ENCODE data around the gene DDX1. TPM values are rescaled to one million over a fixed set of nuclear protein-coding genes. Genes with fewer than 3 reads are reported as not detected.

The DDX1 gene
- total RNA-seq, 1 experiment from 2014 or later, result 106 TPM

DNA sequence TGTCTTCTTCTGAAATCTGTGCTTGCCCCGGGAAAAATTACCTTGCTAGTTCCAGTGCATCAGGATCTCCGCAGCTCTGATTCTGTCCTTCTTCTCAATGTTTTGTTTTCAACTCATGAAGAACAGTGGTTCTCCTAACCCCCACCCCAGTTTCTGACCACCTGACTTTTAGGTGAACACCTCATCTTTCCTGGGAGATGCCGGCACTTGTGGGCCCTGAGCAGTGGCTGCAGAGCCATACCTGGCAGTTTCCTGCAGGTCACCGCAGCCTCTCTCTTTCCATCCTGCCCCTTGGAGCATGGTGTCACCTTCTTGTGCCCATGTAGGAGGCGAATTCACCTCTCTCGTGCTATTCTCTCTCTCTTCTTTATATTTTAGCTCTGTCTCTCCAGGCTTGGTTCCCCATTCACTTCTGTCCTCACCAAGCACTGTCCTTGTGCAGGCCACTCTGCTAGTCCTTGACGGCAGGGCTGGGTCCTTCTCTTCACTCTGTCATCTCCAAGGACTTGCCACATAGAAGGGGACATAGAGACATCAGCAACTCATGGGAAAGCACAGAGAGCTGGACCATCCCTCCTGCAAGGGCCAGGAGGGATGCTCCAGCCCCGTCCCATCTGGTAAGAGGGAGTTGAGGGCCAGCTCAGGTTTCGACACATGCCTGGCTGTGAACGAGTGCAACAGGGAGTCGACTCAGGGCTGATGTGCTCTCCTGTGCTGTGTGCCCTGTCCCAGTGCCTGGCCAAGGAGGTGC lies 59.1 kb downstream of the DDX1 start:
- CTCF ChIA-PET, result no interaction called here
- H3K27me3 Mint-ChIP-seq (ENCODE audit: unreplicated experiment), result peaks cover 73% of the 10 kb centered on the region
- intact Hi-C loops (cut with micrococcal nuclease; ENCODE audit: unreplicated experiment), result no loop called here

DNA sequence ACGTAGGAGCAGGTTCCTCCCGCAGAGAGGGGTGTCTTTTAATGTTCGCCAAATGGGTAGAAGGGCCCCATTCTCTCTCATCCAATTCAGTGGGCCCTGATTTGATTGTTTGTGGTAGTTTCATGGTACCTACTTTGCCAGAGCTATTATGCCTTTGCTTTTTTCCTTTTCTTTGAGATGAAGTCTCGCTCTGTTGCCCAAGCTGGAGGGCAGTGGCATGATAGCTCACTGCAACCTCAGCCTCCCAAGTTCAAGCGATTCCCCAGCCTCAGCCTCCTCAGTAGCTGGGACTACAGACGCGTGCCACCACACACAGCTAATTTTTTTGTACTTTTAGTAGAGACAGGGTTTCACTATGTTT lies 59.7 kb downstream of the DDX1 start:
- peaks cover 79% of the 10 kb centered on the region for H3K27me3 Mint-ChIP-seq (ENCODE audit: unreplicated experiment)

More for the DNA sequence above, 59.1 kb downstream of the DDX1 start:
- H3K9me3 Mint-ChIP-seq (ENCODE audit: low read depth, unreplicated experiment), result no peaks in the 10 kb centered on the region
- H3K36me3 Mint-ChIP-seq (ENCODE audit: insufficient read depth, unreplicated experiment), result no peaks in the 10 kb centered on the region
- no peak overlapping the region for H3K27ac Mint-ChIP-seq (ENCODE audit: unreplicated experiment)
- no peak overlapping the region for H3K4me3 Mint-ChIP-seq (ENCODE audit: low read depth, unreplicated experiment)
- BruUV-seq (replicated peaks), result no TSS peak
- no peak for DNase-seq
- TF ChIP-seq, protein P1, sequence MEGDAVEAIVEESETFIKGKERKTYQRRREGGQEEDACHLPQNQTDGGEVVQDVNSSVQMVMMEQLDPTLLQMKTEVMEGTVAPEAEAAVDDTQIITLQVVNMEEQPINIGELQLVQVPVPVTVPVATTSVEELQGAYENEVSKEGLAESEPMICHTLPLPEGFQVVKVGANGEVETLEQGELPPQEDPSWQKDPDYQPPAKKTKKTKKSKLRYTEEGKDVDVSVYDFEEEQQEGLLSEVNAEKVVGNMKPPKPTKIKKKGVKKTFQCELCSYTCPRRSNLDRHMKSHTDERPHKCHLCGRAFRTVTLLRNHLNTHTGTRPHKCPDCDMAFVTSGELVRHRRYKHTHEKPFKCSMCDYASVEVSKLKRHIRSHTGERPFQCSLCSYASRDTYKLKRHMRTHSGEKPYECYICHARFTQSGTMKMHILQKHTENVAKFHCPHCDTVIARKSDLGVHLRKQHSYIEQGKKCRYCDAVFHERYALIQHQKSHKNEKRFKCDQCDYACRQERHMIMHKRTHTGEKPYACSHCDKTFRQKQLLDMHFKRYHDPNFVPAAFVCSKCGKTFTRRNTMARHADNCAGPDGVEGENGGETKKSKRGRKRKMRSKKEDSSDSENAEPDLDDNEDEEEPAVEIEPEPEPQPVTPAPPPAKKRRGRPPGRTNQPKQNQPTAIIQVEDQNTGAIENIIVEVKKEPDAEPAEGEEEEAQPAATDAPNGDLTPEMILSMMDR (IDR thresholded peaks at IDR 0.05; ENCODE audit: unreplicated experiment), result no peak
- no peaks in the 10 kb centered on the region for H3K4me1 Mint-ChIP-seq (ENCODE audit: low read depth, unreplicated experiment)

DNA sequence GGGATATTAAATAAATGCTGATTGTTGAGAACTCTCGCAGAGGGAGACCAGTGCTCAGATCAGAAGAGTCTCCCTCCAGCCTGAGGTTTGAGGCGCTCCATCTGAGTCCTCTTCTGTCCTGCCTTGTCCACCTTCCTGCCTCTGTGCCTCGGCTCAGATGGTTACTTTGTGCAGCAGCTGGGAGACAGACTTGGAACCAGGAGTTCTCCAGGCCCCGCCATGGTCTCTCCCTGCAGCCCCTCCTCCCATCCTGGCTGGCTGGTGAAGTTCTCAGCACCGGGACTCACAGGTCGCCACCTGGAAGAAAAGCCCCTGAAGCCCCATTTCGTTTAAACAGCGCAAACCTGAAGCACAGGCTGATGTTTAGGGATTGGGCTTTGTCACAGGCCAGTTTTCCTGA lies 60.6 kb downstream of the DDX1 start:
- peaks cover 79% of the 10 kb centered on the region for H3K27me3 Mint-ChIP-seq (ENCODE audit: unreplicated experiment)
- intact Hi-C loops (cut with micrococcal nuclease; ENCODE audit: unreplicated experiment), result no loop called here
- no peak for DNase-seq
- no peaks in the 10 kb centered on the region for H3K4me1 Mint-ChIP-seq (ENCODE audit: low read depth, unreplicated experiment)
- H3K9me3 Mint-ChIP-seq (ENCODE audit: low read depth, unreplicated experiment), result no peaks in the 10 kb centered on the region
- TF ChIP-seq, protein P1 (IDR thresholded peaks at IDR 0.05; ENCODE audit: unreplicated experiment), result no peak
- CTCF ChIA-PET, result no interaction called here
- no peaks in the 10 kb centered on the region for H3K36me3 Mint-ChIP-seq (ENCODE audit: insufficient read depth, unreplicated experiment)
- no peak overlapping the region for H3K27ac Mint-ChIP-seq (ENCODE audit: unreplicated experiment)
- BruUV-seq (replicated peaks), result no TSS peak
- no peak overlapping the region for H3K4me3 Mint-ChIP-seq (ENCODE audit: low read depth, unreplicated experiment)

More for the DNA sequence above, 59.7 kb downstream of the DDX1 start:
- BruUV-seq (replicated peaks), result no TSS peak
- Mint-ChIP-seq H3K36me3 (ENCODE audit: insufficient read depth, unreplicated experiment) (no peaks in the 10 kb centered on the region), H3K27ac (ENCODE audit: unreplicated experiment) (no peak overlapping the region), H3K4me1 (ENCODE audit: low read depth, unreplicated experiment) (no peaks in the 10 kb centered on the region), H3K9me3 (ENCODE audit: low read depth, unreplicated experiment) (no peaks in the 10 kb centered on the region), H3K4me3 (ENCODE audit: low read depth, unreplicated experiment) (no peak overlapping the region)
- TF ChIP-seq, protein P1 (IDR thresholded peaks at IDR 0.05; ENCODE audit: unreplicated experiment), result no peak
- no peak for DNase-seq
- intact Hi-C loops (cut with micrococcal nuclease; ENCODE audit: unreplicated experiment), result no loop called here
- CTCF ChIA-PET, result no interaction called here

DNA sequence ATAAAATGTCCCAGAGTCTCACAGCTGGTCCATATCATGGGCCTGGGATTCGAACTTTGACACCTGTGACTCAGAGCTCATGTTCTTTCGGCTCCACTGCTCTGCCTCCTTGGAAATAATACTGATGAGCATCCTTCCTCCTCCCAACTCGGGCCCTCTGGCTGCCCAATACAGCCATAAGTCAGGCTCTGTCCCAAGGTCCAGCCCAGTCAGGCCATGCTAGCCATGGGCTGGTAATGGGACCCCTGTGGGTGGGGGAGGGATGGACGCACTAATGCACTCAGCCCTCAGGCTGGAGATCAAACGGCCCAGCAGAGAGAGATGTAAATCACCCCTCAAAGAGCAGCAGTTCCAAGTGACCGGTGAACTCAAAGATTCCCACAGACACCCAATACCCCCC lies 61.1 kb downstream of the DDX1 start:
- CTCF ChIA-PET, result no interaction called here
- TF ChIP-seq, protein P1 (IDR thresholded peaks at IDR 0.05; ENCODE audit: unreplicated experiment), result no peak
- Mint-ChIP-seq H3K4me1 (ENCODE audit: low read depth, unreplicated experiment) (no peaks in the 10 kb centered on the region), H3K27ac (ENCODE audit: unreplicated experiment) (no peak overlapping the region), H3K36me3 (ENCODE audit: insufficient read depth, unreplicated experiment) (no peaks in the 10 kb centered on the region), H3K9me3 (ENCODE audit: low read depth, unreplicated experiment) (no peaks in the 10 kb centered on the region), H3K4me3 (ENCODE audit: low read depth, unreplicated experiment) (no peak overlapping the region), H3K27me3 (ENCODE audit: unreplicated experiment) (peaks cover 74% of the 10 kb centered on the region)
- no peak for DNase-seq
- no TSS peak for BruUV-seq (replicated peaks)
- intact Hi-C loops (cut with micrococcal nuclease; ENCODE audit: unreplicated experiment), result no loop called here

Measured in Calu3 (cell line).